A673 (cell line): ENCODE measurements around the gene MLST8. TPM values are rescaled to one million over a fixed set of nuclear protein-coding genes. Genes with fewer than 3 reads are reported as not detected.

Source experiments
- BruUV-seq: library from RNA; stranded (reverse); fragments of 400-500 nt; replicated peaks from 2 replicates; lab custom pipeline; 2021; lab: Mats Ljungman, UMichigan
- CTCF ChIA-PET: fragments of 300-600 bp; sonication (Branson Sonifier 250); formaldehyde crosslinking; loops from one replicate; lab custom pipeline; 2022; ENCODE audit warnings: antibody characterized with exemption; lab: Charles Lee
- POLR2A ChIA-PET: fragments of 300-600 bp; sonication (Branson Sonifier 250); formaldehyde crosslinking; loops from one replicate; lab custom pipeline; 2022; ENCODE audit warnings: antibody characterized with exemption; ENCODE audit not compliant: low non-redundant PET; lab: Charles Lee
- DNase-seq: peaks from one replicate; pipeline ENCODE4 v3.0.0-alpha.2; 2015; ENCODE audit warnings: low spot score
- H3K27ac ChIP-seq: fragments of 200-600 bp; sonication (generic); 2 replicates; pipeline ENCODE4 v1.5.1; 2016; ENCODE audit warnings: mixed run types, low read depth, mild to moderate bottlenecking, mixed read lengths, antibody characterized with exemption, low read length; ENCODE audit not compliant: poor library complexity, severe bottlenecking
- H3K27me3 ChIP-seq: fragments of 200-600 bp; sonication (generic); replicated peaks from 2 replicates; pipeline ENCODE4 v1.6.1; 2017; ENCODE audit warnings: mixed run types, low read depth, mild to moderate bottlenecking, mixed read lengths, antibody characterized with exemption, low read length; ENCODE audit not compliant: insufficient read depth, poor library complexity
- H3K36me3 ChIP-seq: fragments of 200-600 bp; sonication (generic); 2 replicates; pipeline ENCODE4 v1.6.1; 2016; ENCODE audit warnings: mixed run types, mild to moderate bottlenecking, mixed read lengths, antibody characterized with exemption, low read length; ENCODE audit not compliant: insufficient read depth, poor library complexity, severe bottlenecking
- H3K4me1 ChIP-seq: fragments of 200-600 bp; sonication (generic); 2 replicates; pipeline ENCODE4 v1.6.1; 2017; ENCODE audit warnings: mixed run types, mild to moderate bottlenecking, mixed read lengths, antibody characterized with exemption, low read length; ENCODE audit not compliant: insufficient read depth, poor library complexity, severe bottlenecking
- H3K4me3 ChIP-seq: fragments of 200-600 bp; sonication (generic); 2 replicates; pipeline ENCODE4 v1.5.1; 2016; ENCODE audit warnings: low read depth, mixed run types, mild to moderate bottlenecking, mixed read lengths, low read length; ENCODE audit not compliant: poor library complexity, severe bottlenecking
- H3K9me3 ChIP-seq: fragments of 200-600 bp; sonication (generic); 2 replicates; pipeline ENCODE4 v1.6.1; 2016; ENCODE audit warnings: mixed run types, low read depth, mild to moderate bottlenecking, mixed read lengths, antibody characterized with exemption, low read length; ENCODE audit not compliant: poor library complexity, severe bottlenecking
- EZH2 ChIP-seq: fragments of 200-600 bp; sonication (generic); IDR thresholded peaks from 2 replicates; pipeline ENCODE4 v1.6.1; 2017; ENCODE audit warnings: borderline replicate concordance, low read depth, mild to moderate bottlenecking, mixed read lengths, antibody characterized with exemption, low read length; ENCODE audit not compliant: poor library complexity, severe bottlenecking
- intact Hi-C: fragments of 100-400 bp; cut with micrococcal nuclease; formaldehyde crosslinking; loops from one replicate; pipeline ENCODE4 v1.10.0; 2022; ENCODE audit not compliant: unreplicated experiment
- total RNA-seq: library from RNA; stranded (reverse); gene quantifications from 2 replicates; pipeline ENCODE4 v1.2.3, GENCODE V29; 2021
- TF ChIP-seq, protein P1 (sequence below): fragments of 300-800, 200-600 bp; sonication (generic); conservative IDR thresholded peaks from 2 replicates; pipeline ENCODE4 v1.5.1; 2017; ENCODE audit warnings: low read depth, mild to moderate bottlenecking, antibody characterized with exemption, low read length, moderate library complexity, mixed read lengths

MLST8 gene
- total RNA-seq, 1 experiment from 2014 or later, result 58.3 TPM

DNA sequence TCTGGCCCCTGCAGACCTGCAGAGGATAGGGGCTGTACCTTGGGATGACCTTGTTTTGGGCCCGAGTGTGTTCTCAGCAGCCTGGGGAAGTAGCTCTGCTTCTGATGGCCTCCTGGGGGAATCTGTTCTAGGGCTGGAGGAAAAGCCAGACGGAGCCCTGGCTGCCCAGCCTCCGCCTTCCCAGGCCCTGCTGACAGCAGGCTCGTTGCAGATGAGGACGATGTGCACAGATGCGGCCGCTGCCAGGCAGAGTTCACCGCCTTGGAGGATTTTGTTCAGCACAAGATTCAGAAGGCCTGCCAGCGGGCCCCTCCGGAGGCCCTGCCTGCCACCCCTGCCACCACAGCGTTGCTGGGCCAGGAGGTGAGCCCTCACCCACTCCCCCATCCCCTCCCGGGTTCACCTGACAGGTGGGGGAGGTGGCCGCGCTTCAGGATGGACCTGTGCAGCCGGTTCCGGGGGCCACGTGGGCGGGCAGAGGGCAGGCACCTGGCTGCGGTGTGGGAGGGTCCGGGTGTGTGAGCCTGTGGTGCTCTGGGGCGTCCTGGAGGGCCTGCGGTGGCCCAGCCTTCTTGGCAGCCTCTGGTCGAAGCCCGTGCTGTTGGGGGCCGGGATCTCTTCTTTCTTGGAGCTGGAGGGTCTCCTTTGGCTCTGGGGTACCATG lies 23.0 kb downstream of the MLST8 start:
- intact Hi-C loops, result no loop called here
- peaks cover 31% of the 10 kb centered on the region for H3K36me3 ChIP-seq
- CTCF ChIA-PET, result no interaction called here

DNA sequence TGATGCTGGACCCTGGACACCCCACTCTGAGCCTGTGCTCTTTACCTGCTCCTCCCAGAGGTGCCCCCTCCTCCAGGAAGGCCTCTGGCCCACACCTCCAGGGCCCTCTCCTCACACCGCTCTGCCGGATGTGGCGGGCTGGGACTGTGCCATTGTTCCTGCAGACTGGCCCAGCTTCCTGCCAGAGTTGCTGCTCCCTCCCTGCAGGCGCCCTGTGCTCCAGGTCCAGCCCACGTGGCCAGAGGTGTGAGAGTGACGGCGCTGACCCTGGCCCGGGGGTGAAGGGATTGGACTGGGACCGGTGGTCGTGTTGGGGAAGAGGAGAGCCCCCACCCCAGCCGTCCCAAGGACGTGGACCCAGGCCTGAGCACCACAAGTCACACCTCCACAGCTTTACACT lies 23.8 kb downstream of the MLST8 start:
- no peak for DNase-seq
- Histone ChIP-seq H3K36me3 (peaks cover 31% of the 10 kb centered on the region), H3K4me3 (no peak overlapping the region), H3K9me3 (no peaks in the 10 kb centered on the region), H3K4me1 (no peaks in the 10 kb centered on the region), H3K27ac (no peak overlapping the region), H3K27me3 (no peaks in the 10 kb centered on the region)
- TF ChIP-seq EZH2, result no peak
- TF ChIP-seq, protein P1, sequence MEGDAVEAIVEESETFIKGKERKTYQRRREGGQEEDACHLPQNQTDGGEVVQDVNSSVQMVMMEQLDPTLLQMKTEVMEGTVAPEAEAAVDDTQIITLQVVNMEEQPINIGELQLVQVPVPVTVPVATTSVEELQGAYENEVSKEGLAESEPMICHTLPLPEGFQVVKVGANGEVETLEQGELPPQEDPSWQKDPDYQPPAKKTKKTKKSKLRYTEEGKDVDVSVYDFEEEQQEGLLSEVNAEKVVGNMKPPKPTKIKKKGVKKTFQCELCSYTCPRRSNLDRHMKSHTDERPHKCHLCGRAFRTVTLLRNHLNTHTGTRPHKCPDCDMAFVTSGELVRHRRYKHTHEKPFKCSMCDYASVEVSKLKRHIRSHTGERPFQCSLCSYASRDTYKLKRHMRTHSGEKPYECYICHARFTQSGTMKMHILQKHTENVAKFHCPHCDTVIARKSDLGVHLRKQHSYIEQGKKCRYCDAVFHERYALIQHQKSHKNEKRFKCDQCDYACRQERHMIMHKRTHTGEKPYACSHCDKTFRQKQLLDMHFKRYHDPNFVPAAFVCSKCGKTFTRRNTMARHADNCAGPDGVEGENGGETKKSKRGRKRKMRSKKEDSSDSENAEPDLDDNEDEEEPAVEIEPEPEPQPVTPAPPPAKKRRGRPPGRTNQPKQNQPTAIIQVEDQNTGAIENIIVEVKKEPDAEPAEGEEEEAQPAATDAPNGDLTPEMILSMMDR, result no peak
- ChIA-PET POLR2A (no interaction called here), CTCF (no interaction called here)
- intact Hi-C loops, result no loop called here
- no TSS peak for BruUV-seq

More for the DNA sequence above, 23.0 kb downstream of the MLST8 start:
- Histone ChIP-seq H3K4me1 (no peaks in the 10 kb centered on the region), H3K9me3 (no peaks in the 10 kb centered on the region), H3K4me3 (no peak overlapping the region), H3K27ac (no peak overlapping the region), H3K27me3 (no peaks in the 10 kb centered on the region)
- TF ChIP-seq EZH2, result no peak
- TF ChIP-seq, protein P1, result no peak
- no peak for DNase-seq
- POLR2A ChIA-PET, result no interaction called here
- BruUV-seq, result no TSS peak

DNA sequence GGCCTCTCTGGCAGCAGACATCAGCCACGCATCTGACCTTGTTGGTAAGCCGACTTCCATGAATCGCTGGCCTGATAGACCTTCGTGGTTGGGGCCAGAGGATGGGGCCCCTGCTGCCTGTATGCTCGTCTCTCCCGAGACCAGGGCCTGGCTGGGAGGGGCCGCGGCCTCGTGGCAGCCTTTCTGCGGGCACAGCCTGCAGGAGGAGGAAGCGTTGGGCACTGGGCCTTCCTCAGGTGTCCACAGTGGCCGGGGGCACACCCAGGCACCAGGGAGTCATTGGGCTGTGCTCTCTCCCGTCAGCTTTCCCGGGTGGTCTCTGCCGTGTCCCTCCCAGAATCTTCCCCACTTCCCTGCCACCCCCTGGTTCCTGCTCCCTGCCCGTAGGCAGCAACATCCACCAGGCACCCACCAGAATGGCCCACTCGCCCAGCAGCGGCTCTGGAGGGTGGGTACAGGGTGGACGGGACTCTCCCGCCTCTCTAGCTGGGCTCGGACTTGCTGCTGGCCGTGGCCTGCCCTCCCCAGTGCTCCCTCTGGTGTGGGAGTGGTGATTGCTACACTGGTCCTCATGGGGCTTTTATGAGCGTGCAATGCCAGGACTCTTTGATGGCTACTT lies 24.5 kb downstream of the MLST8 start:
- intact Hi-C loops, result no loop called here
- Histone ChIP-seq H3K27me3 (no peaks in the 10 kb centered on the region), H3K4me3 (no peak overlapping the region), H3K4me1 (no peaks in the 10 kb centered on the region), H3K36me3 (peaks cover 37% of the 10 kb centered on the region), H3K9me3 (no peaks in the 10 kb centered on the region), H3K27ac (no peak overlapping the region)
- ChIA-PET POLR2A (no interaction called here), CTCF (no interaction called here)
- DNase-seq, result no peak
- TF ChIP-seq, protein P1, result no peak
- TF ChIP-seq EZH2, result no peak
- BruUV-seq, result no TSS peak
